ENCODE results near the gene SLC9A3.

Gene SLC9A3

DNA sequence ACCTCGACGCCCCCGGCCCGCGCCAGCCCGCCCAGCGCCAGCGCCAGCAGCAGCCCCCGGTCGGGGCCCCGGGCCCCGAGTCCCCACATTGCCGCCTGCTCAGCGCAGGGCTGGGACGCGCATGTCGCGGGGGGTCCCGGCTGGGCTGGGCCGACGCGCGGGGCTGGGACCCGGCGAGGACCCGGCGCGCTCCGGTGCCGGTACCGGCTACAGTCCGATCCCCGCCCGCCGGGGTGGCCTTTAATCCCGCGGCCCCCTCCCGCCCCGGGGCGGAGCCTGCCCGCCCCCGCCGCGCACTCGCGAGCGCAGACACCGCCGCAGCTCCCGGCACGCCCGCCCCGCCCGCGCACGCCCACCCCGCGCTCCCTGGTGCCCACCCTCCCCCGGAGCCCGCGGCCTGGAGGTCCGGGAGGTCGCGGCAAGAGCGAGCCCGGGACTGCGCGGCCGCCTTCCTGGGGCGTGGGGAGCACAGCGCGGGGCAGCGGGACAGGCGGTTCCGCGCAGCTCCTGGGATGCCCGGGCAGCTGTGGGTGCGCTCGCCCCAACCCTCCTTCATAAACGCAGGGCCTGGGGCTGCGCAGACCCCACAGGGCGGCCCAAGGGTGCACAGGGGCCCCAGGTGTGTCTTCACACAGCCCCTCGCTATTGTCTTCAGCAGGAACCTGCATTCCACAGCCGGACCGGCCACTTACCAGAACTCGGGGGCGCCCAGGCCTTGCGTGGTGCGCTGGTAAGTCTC, at the start of gene SLC9A3:
TSS of gene SLC9A3 (minus strand) at position 216 of the 739 bp plus-strand sequence.
- no peak for TF ChIP-seq ZFP3 (CRISPR knock-in tag; IDR thresholded peaks at IDR 0.05)
- no peak for TF ChIP-seq TOX (CRISPR knock-in tag; IDR thresholded peaks at IDR 0.05; ENCODE audit: borderline replicate concordance)
- TF ChIP-seq ZNF8 (CRISPR knock-in tag; IDR thresholded peaks at IDR 0.05), result no peak
- no peak for TF ChIP-seq TSHZ2 (CRISPR knock-in tag; IDR thresholded peaks at IDR 0.05)
- no peak for TF ChIP-seq ZNF70 (CRISPR knock-in tag; IDR thresholded peaks at IDR 0.05)
- TF ChIP-seq BACH2 (CRISPR knock-in tag; IDR thresholded peaks at IDR 0.05; ENCODE audit: borderline replicate concordance), result no peak
- TF ChIP-seq SNAI2 (CRISPR knock-in tag; IDR thresholded peaks at IDR 0.05), result no peak
- TF ChIP-seq, protein P1, sequence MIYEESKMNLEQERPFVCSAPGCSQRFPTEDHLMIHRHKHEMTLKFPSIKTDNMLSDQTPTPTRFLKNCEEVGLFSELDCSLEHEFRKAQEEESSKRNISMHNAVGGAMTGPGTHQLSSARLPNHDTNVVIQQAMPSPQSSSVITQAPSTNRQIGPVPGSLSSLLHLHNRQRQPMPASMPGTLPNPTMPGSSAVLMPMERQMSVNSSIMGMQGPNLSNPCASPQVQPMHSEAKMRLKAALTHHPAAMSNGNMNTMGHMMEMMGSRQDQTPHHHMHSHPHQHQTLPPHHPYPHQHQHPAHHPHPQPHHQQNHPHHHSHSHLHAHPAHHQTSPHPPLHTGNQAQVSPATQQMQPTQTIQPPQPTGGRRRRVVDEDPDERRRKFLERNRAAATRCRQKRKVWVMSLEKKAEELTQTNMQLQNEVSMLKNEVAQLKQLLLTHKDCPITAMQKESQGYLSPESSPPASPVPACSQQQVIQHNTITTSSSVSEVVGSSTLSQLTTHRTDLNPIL (CRISPR knock-in tag; IDR thresholded peaks at IDR 0.05; ENCODE audit: low read depth), result no peak
- TF ChIP-seq, protein P2, sequence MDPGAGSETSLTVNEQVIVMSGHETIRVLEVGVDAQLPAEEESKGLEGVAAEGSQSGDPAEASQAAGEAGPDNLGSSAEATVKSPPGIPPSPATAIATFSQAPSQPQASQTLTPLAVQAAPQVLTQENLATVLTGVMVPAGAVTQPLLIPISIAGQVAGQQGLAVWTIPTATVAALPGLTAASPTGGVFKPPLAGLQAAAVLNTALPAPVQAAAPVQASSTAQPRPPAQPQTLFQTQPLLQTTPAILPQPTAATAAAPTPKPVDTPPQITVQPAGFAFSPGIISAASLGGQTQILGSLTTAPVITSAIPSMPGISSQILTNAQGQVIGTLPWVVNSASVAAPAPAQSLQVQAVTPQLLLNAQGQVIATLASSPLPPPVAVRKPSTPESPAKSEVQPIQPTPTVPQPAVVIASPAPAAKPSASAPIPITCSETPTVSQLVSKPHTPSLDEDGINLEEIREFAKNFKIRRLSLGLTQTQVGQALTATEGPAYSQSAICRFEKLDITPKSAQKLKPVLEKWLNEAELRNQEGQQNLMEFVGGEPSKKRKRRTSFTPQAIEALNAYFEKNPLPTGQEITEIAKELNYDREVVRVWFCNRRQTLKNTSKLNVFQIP (CRISPR knock-in tag; IDR thresholded peaks at IDR 0.05; ENCODE audit: borderline replicate concordance, low read depth), result no peak
- no peak for TF ChIP-seq ZFP30 (CRISPR knock-in tag; IDR thresholded peaks at IDR 0.05)
- no peak for TF ChIP-seq ZC3H10 (CRISPR knock-in tag; IDR thresholded peaks at IDR 0.05)
- TF ChIP-seq CSRNP3 (CRISPR knock-in tag; IDR thresholded peaks at IDR 0.05), result no peak
- no peak for TF ChIP-seq CSDC2 (CRISPR knock-in tag; IDR thresholded peaks at IDR 0.05)
- TF ChIP-seq OSR1 (CRISPR knock-in tag; IDR thresholded peaks at IDR 0.05), result no peak
- TF ChIP-seq PPARA (CRISPR knock-in tag; IDR thresholded peaks at IDR 0.05; ENCODE audit: borderline replicate concordance), result no peak
- TF ChIP-seq ZNF565 (CRISPR knock-in tag; conservative IDR thresholded peaks at IDR 0.05; ENCODE audit: low read depth), result no peak
- no peak for TF ChIP-seq ESRRG (CRISPR knock-in tag; IDR thresholded peaks at IDR 0.05)
- TF ChIP-seq RARB (CRISPR knock-in tag; IDR thresholded peaks at IDR 0.05), result no peak
- TF ChIP-seq, protein P3, sequence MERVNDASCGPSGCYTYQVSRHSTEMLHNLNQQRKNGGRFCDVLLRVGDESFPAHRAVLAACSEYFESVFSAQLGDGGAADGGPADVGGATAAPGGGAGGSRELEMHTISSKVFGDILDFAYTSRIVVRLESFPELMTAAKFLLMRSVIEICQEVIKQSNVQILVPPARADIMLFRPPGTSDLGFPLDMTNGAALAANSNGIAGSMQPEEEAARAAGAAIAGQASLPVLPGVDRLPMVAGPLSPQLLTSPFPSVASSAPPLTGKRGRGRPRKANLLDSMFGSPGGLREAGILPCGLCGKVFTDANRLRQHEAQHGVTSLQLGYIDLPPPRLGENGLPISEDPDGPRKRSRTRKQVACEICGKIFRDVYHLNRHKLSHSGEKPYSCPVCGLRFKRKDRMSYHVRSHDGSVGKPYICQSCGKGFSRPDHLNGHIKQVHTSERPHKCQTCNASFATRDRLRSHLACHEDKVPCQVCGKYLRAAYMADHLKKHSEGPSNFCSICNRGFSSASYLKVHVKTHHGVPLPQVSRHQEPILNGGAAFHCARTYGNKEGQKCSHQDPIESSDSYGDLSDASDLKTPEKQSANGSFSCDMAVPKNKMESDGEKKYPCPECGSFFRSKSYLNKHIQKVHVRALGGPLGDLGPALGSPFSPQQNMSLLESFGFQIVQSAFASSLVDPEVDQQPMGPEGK (CRISPR knock-in tag; IDR thresholded peaks at IDR 0.05; ENCODE audit: borderline replicate concordance), result no peak
- no peak for ATAC-seq

- no peak for ATAC-seq
- TF ChIP-seq CSDC2 (CRISPR knock-in tag; IDR thresholded peaks at IDR 0.05) (no peak), ARNTL (CRISPR knock-in tag; IDR thresholded peaks at IDR 0.05; ENCODE audit: borderline replicate concordance, low read depth) (no peak), ZNF70 (CRISPR knock-in tag; IDR thresholded peaks at IDR 0.05) (no peak), TOX (CRISPR knock-in tag; IDR thresholded peaks at IDR 0.05; ENCODE audit: borderline replicate concordance) (no peak), ISL1 (CRISPR knock-in tag; IDR thresholded peaks at IDR 0.05) (no peak)
Observed at GRCh38 chr5:573976-574375, 49.7 kb upstream of the SLC9A3 start.

DNA sequence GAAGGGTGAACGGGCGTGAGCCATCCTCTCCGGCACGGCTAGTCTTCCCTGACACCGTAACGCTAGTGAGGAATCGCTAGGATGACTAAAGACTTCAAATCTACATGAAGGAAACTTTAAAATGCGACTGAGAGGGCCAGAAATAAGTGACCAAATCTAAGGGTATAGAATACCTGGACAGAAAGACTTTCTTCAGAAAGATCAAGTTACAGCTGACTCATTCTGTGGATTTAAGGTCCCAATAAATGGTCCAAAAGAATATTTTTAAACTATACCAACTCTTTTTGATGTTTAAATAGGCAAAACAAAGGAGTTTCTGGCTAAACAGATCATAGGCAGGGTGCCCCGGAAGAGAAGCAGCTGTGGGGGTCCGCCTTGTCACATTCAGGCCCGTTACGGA, 49.0 kb upstream of the SLC9A3 start:
- no peak for ATAC-seq
- TF ChIP-seq ZFP3 (CRISPR knock-in tag; IDR thresholded peaks at IDR 0.05) (no peak), SNAI2 (CRISPR knock-in tag; IDR thresholded peaks at IDR 0.05) (no peak), GLIS3 (CRISPR knock-in tag; IDR thresholded peaks at IDR 0.05) (no peak), BACH2 (CRISPR knock-in tag; IDR thresholded peaks at IDR 0.05; ENCODE audit: borderline replicate concordance) (no peak), ESRRG (CRISPR knock-in tag; IDR thresholded peaks at IDR 0.05) (no peak), ZNF70 (CRISPR knock-in tag; IDR thresholded peaks at IDR 0.05) (no peak), ZNF565 (CRISPR knock-in tag; conservative IDR thresholded peaks at IDR 0.05; ENCODE audit: low read depth) (no peak), CSRNP3 (CRISPR knock-in tag; IDR thresholded peaks at IDR 0.05) (no peak), ARNTL (CRISPR knock-in tag; IDR thresholded peaks at IDR 0.05; ENCODE audit: borderline replicate concordance, low read depth) (no peak), ISL1 (CRISPR knock-in tag; IDR thresholded peaks at IDR 0.05) (no peak), ZFP30 (CRISPR knock-in tag; IDR thresholded peaks at IDR 0.05) (no peak)
- TF ChIP-seq, protein P3 (CRISPR knock-in tag; IDR thresholded peaks at IDR 0.05; ENCODE audit: borderline replicate concordance), result no peak

Data from SK-N-SH treated with all-trans-retinoic acid at 6 μM for 48 hours (cell line).